GM21737 (cell line): ENCODE data around the gene SRCIN1.
A peak's percentile ranks its signal among the peaks of the same experiment; 100 is the strongest.

Experiments used
- ATAC-seq: cut with Tn5 transposase; IDR thresholded peaks from one replicate; pipeline ENCODE4 v1.9.1; 2021; ENCODE audit warnings: mild to moderate bottlenecking, moderate library complexity; ENCODE audit not compliant: unreplicated experiment

The SRCIN1 gene

DNA sequence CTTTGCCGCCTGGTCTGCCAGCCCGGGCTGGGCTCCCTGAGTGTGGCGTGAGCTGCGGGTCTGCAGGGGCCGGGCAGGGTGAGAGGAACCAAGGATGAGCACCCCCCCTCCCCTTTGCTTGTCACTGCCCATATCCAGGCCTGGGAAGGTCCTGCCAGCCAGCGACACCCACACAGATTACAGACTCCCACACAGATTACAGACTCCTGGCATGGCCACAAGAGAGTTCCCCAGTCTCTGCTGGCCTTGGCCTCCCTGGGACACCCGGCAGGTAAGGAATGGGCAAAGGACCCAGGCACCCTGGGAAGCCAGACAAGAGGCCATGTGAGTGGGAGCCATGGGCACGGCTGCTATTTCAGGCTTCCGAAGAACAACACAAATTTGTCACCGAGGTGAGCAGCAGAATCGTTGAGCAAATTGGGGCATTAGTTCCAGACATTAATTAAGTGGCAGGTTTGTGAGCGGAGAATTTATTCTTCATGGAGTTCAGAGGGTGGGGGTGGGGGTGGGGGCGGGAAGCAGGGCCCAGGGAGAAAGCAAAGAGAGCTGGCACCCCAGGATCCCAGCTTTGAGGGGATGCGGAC lies 41.4 kb downstream of the SRCIN1 start:
- no peak for ATAC-seq

DNA sequence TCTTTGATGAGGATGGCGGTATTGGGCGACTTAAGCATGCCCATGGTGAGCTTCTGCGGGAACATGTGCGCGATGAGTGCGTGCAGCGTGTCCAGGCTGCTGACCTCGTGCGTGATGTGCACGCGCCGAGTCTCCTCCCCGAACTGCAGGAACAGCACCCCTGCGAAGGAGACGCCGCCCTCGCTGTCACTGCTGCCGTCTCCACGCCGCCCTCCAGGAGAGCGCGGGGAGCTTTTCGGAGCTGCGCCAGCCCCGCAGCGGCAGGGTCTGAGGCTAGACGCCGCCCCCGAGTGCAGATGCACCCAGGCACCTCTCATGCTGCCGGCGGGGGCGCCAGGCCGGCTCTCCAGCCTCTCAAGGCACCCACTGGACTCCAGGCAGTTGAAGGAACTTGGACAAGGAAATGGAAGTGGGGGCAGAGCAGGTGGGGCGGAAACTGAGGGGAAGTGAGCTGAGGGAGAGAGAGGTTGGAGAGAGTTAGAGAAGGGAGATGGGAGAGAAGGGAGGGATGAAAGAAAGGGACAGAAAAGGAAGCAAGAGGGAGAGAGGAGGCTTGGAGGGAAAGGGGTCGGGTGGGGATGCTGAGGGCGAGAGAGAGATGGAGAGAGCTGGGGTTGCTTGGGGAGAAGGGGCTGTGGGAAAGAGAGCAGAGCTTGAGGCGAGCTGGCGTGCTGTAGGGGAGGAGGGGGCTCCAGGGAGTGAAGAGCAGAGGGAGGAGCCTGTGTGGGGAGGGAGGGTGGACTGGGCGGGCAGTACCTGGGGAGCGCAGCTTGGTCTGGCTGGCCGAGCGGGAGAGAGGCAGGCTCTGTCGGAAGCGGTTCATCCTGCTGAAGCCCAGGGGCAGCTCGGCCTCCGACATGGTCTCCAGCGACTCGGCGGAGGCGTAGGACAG lies 42.1 kb downstream of the SRCIN1 start:
- no peak for ATAC-seq

DNA sequence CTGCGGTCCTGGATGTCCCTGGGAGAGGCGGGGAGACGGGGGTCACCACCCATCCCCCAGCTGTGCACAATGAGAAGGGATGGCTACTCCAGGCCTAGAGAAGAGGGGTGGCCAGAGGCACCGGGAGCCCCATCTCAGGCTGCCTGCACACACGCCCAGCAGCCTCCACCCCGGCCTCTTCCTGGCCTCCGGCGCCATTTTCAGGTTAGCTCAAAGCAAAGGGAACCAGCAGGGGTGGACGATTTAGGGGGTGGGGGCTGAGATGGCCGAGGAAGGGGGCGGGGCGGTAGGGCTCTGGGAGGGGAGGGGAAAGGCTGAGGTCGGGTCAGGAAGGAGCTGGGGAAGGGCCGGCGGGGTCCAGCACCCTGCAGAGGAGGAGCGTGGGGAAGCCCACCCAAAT lies 42.8 kb downstream of the SRCIN1 start:
- ATAC-seq = no peak

DNA sequence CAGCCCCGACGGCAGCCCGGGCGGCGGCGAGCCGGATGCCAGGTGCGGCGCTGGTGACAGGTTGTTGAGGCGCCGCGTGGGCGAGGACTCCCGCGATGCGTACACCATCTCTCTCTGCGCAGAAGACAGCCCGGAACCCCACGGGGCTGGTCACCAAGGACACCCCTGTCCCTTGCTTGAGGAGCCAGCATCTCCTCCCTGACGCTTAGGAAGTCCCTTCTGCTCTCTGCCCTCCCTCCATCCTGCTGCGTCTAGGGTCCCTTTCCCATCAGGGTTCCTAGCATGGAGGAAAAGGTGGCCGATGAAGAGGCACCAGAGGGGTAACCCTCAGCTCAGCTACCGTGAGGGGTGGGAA lies 43.6 kb downstream of the SRCIN1 start:
- no peak for ATAC-seq

DNA sequence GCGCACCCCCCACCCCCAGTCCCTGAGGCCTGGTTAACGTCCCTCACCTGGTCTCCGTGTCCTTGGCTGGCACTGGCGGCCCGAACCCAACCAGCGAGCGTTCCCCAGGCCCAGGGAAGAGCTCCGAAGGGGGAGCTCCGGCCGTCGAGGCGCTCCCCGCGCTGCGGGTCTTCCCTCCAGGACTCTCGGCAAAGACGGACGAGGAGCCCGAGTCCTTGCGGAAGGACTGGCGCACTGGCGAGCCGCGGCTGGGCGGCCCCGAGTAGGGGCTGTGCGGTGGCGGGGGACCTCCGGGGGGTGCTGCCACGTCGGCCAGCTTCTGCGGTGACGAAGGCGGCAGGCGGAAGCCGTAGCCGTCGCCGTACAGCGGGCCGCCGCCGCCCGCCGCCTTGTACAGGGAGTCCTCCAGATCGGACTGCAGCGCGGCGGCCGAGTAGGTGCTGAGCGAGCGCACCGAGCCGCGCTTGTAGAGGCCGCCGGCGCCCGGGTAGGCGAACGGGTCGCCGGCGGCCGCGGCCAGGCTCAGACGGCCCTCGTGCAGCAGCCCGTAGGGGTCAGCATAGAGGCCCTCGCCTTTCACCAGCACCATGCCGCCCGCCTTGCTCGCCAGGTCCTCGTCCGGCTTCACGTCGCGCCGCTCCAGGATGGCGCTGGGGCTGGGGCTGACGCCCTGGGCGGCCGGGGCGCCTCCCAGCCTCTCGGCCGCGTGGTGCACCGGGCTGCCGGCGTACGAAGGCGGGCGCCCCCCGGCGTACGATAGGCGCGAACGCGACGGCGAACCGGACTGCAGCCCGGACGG lies 44.1 kb downstream of the SRCIN1 start:
- ATAC-seq = no peak

DNA sequence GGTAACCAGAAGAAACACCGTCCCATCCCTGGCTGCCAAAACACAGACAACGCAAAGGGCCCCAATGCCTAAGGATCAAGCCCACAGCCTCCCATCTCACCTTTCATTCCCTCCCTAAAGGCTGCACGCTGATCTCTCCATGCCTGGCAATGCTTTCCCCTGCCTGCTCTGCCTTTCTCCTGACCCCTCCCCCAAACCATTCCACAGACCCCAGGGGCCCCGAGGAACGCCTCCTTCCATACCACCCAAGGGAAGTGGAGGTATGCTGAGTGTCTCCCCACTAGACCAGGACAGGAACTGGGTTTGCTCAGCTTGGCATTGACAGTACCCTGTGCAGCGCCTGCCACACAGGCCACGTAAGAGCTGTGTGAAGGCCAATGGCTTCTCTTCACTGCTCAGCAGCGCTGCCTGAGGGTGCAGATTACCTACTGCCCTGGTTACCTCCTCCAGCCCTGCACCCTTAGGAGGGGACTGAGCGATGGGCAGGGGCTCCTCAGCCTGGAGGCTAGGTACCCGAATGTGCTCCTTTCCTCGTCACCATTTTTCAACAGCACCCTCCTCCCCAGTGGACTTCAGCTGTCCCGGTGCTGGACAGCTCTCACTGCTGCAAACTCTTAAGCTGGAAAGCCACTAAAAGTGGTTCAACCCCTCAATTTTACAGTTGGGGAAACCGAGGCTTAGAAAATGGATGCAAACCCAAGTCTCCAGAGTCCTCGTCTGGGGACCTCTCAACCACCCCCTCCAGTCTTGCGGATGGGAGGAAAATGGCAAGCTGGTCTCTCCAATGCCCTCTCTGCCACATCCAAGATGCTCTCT lies 45.0 kb downstream of the SRCIN1 start:
- ATAC-seq = no peak

DNA sequence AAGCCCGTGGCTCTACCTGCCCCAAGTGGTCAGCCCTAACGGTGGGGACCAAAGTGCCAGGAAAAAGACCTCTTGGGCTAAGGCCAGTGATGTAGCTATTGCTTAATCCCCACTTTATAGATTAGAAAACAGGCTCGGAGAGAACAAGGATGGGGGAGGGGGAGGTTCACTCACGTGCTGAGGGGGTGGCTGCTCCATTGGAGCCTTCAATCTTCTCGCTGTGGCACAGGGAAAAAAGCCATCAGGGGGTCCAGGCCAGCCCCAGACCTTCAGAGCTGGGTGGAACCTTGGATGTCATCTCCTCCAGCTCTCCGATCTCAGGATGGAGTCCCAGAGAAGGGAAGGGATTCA lies 45.9 kb downstream of the SRCIN1 start:
- no peak for ATAC-seq

DNA sequence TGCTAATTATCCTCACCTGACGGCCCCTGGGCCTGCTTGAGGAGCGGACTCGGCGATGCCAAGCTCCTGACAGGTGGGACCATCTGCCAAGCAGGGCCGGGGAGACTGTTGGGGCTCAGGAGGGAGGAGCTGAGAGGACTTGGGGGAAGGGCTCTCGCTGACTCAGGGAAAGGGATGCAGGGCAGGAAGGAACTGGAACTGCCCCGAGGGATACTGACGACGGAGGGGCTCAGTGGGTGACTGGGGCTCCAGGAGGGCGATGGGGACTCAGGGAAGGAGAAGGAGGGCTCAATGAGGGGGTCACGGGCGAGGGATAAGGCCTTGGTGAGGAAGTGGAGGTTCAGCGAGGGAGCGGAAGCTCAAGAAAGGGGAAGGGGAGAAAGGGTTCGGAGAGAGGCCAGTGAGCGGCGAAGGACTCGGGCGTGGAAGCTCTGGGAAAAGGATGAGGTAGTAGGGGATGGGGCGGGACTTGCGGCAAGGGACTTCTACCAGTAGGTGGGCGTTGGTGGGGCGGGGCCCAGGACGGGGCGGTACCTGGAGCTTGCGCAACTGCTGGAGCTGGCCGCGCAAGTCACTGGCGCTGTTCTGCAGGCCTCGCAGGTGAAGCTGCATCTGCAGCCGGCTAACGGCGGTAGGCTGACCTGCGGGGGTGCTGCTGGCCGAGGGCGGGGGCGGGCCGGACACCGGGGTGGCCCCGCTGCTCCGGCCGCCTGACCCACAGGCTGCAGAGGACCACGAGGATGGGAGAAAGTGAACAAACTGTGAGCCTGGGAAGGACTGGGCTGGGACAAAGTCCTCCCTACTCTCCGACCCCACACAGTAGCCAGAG lies 46.5 kb downstream of the SRCIN1 start:
- peak; percentile 67 for ATAC-seq

DNA sequence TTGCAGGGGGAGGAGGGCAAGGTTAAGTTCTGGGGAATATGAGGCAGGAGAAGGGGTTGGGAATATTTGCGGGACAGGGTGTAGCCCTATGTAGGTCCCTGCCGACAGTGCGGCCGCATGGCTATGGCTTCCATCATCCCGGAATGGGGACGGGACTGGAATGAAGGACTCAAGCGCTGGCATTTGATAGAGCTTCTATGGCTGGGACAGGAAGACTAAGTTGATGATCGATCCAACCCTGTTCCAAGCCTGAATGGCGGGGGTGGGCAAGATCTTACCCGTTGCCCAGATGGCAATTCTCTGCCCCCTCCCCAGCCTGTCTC lies 47.1 kb downstream of the SRCIN1 start:
- ATAC-seq = no peak

DNA sequence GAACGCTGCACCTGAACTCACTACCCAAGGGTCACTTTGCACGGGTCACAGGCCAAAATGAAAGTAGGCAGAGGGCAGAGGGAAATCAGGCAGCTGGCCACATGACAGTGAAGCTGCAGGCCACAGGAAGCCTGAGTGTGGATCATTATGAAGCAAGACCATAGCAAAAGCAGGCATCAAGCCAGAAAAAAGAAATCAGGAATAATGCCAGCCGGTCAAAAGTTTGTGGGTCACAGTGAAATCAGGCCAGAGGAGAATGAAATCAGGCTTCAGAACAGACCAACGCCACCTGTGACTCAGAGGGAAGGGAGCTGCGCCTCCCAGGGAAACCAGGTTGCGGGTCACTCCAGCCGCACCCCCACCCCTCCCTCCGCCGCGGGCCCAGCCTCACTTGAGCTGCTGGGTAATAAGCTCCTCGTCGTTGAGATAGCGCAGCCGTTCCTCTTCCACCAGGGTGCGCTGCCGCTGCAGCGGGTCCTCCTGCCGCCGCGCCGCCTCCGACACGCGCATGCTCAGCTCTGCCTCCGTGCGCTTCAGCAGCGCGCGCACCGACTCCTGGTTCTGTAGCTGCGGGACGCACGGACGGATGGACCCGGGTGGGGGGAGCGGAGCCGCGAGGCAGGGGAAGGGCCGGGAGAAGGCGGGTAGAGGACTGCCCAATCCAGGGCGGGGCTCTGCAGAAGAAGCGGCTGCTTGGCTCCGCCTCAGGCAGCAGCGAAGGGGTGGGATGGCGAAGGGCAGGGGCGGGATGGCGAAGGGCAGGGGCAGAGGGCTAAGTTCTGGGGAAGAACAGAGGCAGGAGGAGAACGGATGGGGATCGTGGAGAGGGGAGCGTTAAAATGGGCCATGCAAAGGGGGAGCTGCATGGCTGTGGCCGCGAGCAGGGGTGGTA lies 47.7 kb downstream of the SRCIN1 start:
- ATAC-seq = no peak

DNA sequence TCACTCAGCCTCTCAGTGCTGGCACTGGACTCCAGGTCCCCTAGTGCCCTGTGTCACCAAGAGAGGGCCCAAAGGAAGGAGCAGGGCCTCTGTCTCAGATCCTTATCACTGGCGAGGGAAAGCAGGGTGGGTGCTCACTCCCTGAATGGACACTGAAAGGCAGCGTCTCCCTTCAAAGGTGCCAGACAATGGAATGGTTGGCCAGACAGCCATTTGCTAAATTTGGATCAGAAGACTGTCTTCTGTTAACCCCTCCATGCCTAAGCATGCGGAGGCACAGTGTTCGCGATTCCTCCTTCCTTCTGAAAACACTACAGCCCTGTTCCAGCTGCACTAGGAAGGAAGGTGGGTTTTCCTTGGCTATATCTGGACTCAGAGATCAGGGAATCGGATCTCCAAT lies 48.4 kb downstream of the SRCIN1 start:
- no peak for ATAC-seq

DNA sequence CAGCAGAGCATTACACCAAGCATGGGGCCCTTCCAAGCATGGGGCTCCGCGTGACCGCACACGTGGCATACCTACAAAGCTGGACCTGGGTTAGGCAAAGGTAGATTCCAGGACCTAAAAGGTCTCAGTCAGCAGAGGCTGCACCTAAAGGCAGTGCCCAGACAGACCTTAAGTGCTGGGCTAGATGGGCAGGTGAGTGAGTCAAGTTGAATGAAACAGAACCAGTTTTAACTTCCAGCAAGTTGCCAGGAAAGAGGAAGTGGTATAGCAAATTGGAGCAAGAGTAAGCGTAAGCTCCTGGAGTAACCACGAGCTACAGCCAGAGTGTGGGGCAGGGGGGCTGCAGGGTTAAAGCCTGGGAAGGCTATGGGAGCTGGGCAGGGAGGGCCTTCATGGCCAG lies 49.5 kb downstream of the SRCIN1 start:
- ATAC-seq = no peak

DNA sequence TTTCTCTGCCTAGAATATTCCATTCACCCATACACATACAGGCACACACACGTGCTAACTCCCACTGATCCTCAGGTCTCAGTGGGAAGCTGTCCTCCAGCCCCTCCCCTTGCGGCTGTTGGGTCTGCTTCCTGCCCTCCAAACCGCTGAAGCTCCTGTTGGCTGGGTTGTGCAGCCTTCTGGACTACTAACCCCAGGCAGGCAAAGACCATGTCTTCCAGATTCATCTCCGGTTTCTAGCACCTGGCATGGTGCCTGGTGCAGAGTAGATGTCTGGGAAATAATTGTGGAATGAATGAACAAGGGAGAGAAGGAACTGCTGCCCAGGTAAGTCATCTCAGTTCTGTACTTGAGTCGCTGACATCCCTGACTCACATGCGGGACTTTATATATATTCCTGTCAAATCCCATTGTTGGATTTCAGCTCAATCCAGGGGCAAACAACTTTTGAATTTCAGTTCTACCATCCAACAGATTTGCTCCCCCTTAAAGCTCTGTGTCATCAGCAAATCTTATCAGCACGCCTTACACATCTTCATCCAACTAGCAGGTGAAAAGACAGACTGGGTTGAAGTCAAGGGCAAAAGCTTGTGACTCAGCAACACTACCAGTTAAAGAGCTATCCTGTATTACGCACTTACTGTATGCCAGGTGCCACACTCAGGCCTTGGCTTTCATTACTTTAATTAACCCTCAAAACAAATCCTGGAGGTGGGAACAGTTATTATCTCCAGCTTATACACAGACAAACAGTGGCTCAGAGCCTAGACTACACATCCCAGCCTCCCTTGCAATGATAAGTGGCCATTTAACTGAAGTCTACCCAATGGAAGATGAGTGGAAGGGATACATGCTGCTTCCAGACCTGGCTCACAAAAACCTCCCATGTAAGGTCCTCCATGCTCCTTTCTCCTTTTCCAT lies 51.1 kb downstream of the SRCIN1 start:
- ATAC-seq = no peak

DNA sequence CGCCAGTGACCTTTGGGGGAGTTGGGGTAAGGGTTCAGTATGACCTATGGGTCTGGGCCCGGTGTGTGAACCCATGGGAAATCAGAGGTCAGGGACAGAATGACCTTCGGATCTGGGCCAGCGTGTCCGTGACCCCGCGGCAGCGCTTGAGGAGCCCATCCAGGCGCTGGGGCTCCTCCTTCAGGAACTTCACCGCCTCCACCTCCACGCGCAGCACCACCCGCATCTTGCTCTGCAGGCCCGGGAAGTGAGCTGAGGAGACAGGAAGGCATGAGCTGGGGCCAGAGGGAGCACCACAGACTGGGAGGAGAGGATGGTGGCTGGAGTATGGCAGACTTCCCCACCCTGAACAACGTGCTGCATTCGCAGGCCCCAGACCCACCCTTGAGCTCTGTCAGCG lies 53.4 kb downstream of the SRCIN1 start:
- ATAC-seq = no peak

DNA sequence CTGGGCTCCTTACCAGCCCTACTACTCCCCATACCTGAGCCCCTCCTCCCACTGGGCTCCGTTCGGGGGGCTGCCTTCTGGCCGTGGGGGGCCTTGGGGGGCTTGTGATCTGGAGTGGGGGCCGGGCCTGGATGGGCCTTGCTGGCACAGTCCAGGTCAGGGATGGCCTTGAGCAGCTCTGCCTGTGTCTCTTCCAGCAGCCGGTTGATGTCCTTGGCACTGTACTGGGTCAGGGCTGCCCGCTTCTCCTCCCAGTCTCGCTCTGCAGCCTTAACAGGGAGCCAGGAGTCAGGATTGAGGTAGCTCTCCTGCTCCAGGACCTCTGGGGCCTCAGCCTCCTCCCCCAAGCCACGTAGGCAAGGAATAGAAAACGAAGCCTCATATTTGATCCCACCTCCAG lies 54.6 kb downstream of the SRCIN1 start:
- no peak for ATAC-seq

DNA sequence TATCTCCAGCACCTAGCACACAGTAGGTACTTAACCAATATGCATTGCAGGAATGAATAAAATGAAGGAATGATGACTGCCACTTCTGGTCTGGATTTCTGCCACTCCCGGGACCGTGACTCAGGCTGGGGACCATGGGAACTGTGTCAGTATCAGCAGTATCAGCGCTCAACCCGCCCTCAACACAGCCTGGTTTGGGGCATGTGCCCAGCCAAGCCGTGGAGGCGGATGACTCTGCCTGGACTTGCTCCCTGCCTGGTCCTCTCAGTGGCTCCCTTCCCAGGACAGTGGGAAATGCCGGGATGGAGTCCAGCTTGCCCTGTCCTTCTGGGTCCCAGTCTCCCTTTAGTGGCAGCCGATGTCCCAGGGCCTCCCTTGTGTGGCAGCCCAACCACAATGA lies 55.1 kb downstream of the SRCIN1 start:
- no peak for ATAC-seq

DNA sequence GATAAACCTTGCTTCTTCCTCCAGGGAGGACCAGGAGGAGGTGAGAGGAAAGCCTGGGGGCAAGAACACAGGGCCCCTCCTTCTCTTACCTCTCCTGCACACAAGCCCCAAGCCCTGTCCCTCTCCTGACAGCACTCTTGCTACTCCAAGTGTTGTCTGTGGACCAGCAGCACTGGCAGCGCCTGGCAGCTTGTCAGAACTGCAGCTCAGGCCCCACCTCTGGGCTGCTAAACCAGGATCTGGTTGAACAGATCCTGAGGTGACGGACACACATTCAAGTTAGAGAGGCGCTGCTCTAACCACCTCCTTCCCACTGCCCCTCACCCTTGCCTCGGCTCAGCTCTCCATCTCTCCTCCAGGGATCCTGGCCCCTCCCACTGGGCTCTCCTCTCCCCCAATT lies 56.5 kb downstream of the SRCIN1 start:
- ATAC-seq = no peak

DNA sequence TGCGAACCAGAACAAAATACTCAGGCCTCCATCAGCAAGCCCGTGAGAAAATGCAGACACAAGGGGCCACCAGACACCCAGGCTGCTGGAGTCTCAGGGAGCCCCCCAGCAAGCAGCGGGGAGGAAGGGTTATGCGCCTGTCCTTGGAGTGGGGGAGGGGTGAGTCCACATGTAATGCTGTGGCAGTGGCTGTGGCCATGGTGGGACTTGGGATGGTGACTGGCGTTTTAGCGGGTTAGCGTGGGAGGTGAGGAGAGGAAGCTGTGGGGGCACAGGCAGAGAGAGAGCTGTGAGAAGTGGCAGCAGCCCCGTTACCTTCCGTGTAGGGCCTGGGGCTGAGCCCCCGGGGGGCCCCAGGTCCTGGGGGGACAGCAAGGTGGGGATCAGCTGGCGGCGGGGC lies 58.3 kb downstream of the SRCIN1 start:
- ATAC-seq = no peak
